HepG2 (cell line): ENCODE data around the gene CERS1. TPM values are rescaled to one million over a fixed set of nuclear protein-coding genes. Genes with fewer than 3 reads are reported as not detected.

Source experiments
- CEBPB ChIP-seq: IDR thresholded peaks from 2 replicates; pipeline ENCODE4 v1.6.1; 2011; ENCODE audit warnings: low read depth, low read length, improper control_type of control experiment, borderline replicate concordance
- CREM ChIP-seq, 2 experiments: sonication (generic) in 1 of 2; formaldehyde crosslinking in 1 of 2; IDR thresholded peaks; 2 replicates each; pipeline versions ENCODE4 v1.4.0 to v1.6.1; 2016 to 2020; ENCODE audit warnings: antibody characterized with exemption in 1 of 2, mild to moderate bottlenecking in 1 of 2, missing genetic modification reagents in 1 of 2
- CSRNP2 ChIP-seq: sonication (generic); formaldehyde crosslinking; conservative IDR thresholded peaks from 2 replicates; pipeline ENCODE4 v1.8.0; 2022; ENCODE audit warnings: low read depth, missing genetic modification reagents
- FOXC1 ChIP-seq: sonication (generic); formaldehyde crosslinking; IDR thresholded peaks from 2 replicates; pipeline ENCODE4 v1.8.0; 2022; ENCODE audit warnings: mild to moderate bottlenecking, missing genetic modification reagents, borderline replicate concordance
- HNF1A ChIP-seq, 2 experiments: sonication (generic) in 1 of 2; formaldehyde crosslinking in 1 of 2; IDR thresholded peaks; 2 replicates each; pipeline versions ENCODE4 v1.4.0 to v1.6.1; 2016 to 2020; ENCODE audit warnings: borderline replicate concordance in 1 of 2, low read depth in 1 of 2, mild to moderate bottlenecking in 1 of 2, missing genetic modification reagents in 1 of 2
- JDP2 ChIP-seq: sonication (generic); formaldehyde crosslinking; IDR thresholded peaks from 2 replicates; pipeline ENCODE4 v1.8.1; 2022; ENCODE audit warnings: missing genetic modification reagents, borderline replicate concordance
- KMT2B ChIP-seq: IDR thresholded peaks from 2 replicates; pipeline ENCODE4 v1.6.1; 2016; ENCODE audit warnings: missing genetic modification reagents, missing compliant biosample characterization
- NCOA5 ChIP-seq: sonication (generic); formaldehyde crosslinking; IDR thresholded peaks from 2 replicates; pipeline ENCODE4 v1.4.0; 2020; ENCODE audit warnings: missing genetic modification reagents
- RELA ChIP-seq: sonication (generic); formaldehyde crosslinking; IDR thresholded peaks from 2 replicates; pipeline ENCODE4 v1.4.0; 2020; ENCODE audit warnings: missing genetic modification reagents
- TOPORS ChIP-seq: sonication (generic); formaldehyde crosslinking; IDR thresholded peaks from 2 replicates; pipeline ENCODE4 v1.8.0; 2023; ENCODE audit warnings: mild to moderate bottlenecking, missing genetic modification reagents
- ZC3H4 ChIP-seq: sonication (generic); formaldehyde crosslinking; IDR thresholded peaks from 2 replicates; pipeline ENCODE4 v1.4.0; 2020; ENCODE audit warnings: missing genetic modification reagents, borderline replicate concordance
- ZFP90 ChIP-seq: sonication (generic); formaldehyde crosslinking; IDR thresholded peaks from 2 replicates; pipeline ENCODE4 v1.8.0; 2022; ENCODE audit warnings: missing genetic modification reagents, mild to moderate bottlenecking, inconsistent platforms, borderline replicate concordance
- ZNF607 ChIP-seq: sonication (generic); formaldehyde crosslinking; IDR thresholded peaks from 2 replicates; pipeline ENCODE4 v1.5.1; 2020; ENCODE audit warnings: missing genetic modification reagents, mild to moderate bottlenecking, borderline replicate concordance
- ZNF678 ChIP-seq: sonication (generic); formaldehyde crosslinking; IDR thresholded peaks from 2 replicates; pipeline ENCODE4 v1.4.0; 2020; ENCODE audit warnings: mild to moderate bottlenecking, missing genetic modification reagents
- ZNF792 ChIP-seq: IDR thresholded peaks from 2 replicates; pipeline ENCODE4 v1.6.1; 2016
- ZUFSP ChIP-seq: sonication (generic); formaldehyde crosslinking; IDR thresholded peaks from 2 replicates; pipeline ENCODE4 v1.9.0; 2021; ENCODE audit warnings: missing genetic modification reagents, mild to moderate bottlenecking, borderline replicate concordance
- polyA plus RNA-seq, 8 experiments: library from polyadenylated mRNA; depleted of rRNA in 3 of 8; stranded (reverse) in 7 of 8; unstranded in 1 of 8; fragments of >200 nt; fragmentation: Illumina TruSeq in 4 of 8; extraction: Trizol in 4 of 8; gene quantifications; 2 replicates each; pipeline versions ENCODE4 v1.2.1 to v1.2.3, GENCODE V29; 2011 to 2016; ENCODE audit warnings: low read depth in 4 of 8, missing spikeins in 1 of 8, mixed read lengths in 1 of 8; ENCODE audit not compliant: insufficient read depth in 1 of 8
- total RNA-seq, 5 experiments: library from RNA; depleted of rRNA; stranded (reverse); fragments of >200 nt; fragmentation: Illumina TruSeq; extraction: Trizol; gene quantifications; 2 replicates each; pipeline ENCODE4 v1.2.3, GENCODE V29; 2016; ENCODE audit warnings: low read depth in 1 of 5

The CERS1 gene
- total and polyA plus RNA-seq, 2 of the 13 experiments (the other 11 are each of a cell fraction or from before 2014, with no cell fraction given) = 4.6 to 9.8 TPM

- TF ChIP-seq CEBPB = no peak
- no peak for TF ChIP-seq NCOA5 (CRISPR knock-in tag)
- no peak for TF ChIP-seq JDP2 (CRISPR knock-in tag)
- TF ChIP-seq ZNF607 (CRISPR knock-in tag) = 0 out of 2 replicates have a peak, but pooled peaks have one; percentile 63
- TF ChIP-seq CSRNP2 (CRISPR knock-in tag) = no peak
- TF ChIP-seq CREM (IDR thresholded peaks at IDR 0.05) = peak; percentile 71
- TF ChIP-seq CREM (CRISPR knock-in tag; IDR thresholded peaks at IDR 0.05) = no peak
- TF ChIP-seq TOPORS (CRISPR knock-in tag) = peak; percentile 80; the same call in 1 of the 2 replicates
- TF ChIP-seq ZNF792 (CRISPR knock-in tag) = peak; percentile 96
- TF ChIP-seq ZC3H4 (CRISPR knock-in tag) = no peak
- TF ChIP-seq FOXC1 = peak; percentile 79
- TF ChIP-seq ZNF678 (CRISPR knock-in tag) = no peak
- no peak for TF ChIP-seq ZUFSP (CRISPR knock-in tag)
- no peak for TF ChIP-seq RELA (CRISPR knock-in tag)
- no peak for TF ChIP-seq HNF1A (IDR thresholded peaks at IDR 0.05; ENCODE audit: low read depth)
- peak; percentile 47; the same call in 1 of the 2 replicates for TF ChIP-seq HNF1A (CRISPR knock-in tag; IDR thresholded peaks at IDR 0.05; ENCODE audit: borderline replicate concordance)
- TF ChIP-seq KMT2B = peak; percentile 58; the same call in 1 of the 2 replicates
- TF ChIP-seq ZFP90 (CRISPR knock-in tag) = no peak; the same call in 1 of the 2 replicates
Observed at GRCh38 chr19:18839465-18840287, 56.3 kb downstream of the CERS1 start (continued).
